ENCODE results near the gene LRRC57.

DNA sequence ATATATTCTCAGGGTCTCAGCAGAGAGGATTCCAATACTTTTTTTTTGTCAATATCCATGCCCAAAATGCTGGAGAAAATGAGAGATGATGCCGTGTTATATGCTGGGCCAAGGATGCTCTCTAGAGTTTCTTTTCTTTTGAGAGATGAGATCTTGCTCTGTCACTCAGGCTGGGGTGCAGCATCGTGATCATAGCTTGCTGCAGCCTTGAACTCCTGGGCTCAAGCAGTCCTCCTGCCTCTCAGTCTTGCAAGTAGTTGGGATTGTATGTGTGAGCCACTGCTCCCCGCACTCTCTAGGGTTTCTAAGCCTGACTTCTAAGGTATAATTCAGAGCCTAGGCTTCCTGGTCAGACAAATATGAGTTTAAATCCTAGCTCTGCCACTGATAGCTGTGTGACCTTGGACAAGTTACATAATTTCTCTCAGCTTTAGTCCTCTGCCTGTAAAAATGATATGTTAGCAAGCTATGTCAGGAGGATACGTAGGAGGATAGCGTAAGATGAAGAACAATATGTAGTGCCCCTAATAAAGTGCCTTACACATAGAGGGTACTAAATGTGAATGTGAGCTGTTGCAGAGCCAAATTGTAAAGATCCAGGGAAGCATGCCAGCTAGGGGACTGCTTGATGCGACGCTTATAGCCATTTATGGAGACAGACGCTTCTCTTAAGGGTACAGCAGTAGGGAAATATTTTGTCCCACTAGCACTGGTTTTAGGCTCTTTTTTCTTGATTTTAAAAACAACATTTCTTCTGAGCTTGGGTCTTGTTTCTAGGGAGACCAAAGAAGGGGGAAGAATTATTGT, 34.2 kb upstream of the LRRC57 start:
- TF ChIP-seq, protein P1, sequence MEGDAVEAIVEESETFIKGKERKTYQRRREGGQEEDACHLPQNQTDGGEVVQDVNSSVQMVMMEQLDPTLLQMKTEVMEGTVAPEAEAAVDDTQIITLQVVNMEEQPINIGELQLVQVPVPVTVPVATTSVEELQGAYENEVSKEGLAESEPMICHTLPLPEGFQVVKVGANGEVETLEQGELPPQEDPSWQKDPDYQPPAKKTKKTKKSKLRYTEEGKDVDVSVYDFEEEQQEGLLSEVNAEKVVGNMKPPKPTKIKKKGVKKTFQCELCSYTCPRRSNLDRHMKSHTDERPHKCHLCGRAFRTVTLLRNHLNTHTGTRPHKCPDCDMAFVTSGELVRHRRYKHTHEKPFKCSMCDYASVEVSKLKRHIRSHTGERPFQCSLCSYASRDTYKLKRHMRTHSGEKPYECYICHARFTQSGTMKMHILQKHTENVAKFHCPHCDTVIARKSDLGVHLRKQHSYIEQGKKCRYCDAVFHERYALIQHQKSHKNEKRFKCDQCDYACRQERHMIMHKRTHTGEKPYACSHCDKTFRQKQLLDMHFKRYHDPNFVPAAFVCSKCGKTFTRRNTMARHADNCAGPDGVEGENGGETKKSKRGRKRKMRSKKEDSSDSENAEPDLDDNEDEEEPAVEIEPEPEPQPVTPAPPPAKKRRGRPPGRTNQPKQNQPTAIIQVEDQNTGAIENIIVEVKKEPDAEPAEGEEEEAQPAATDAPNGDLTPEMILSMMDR (IDR thresholded peaks at IDR 0.05; ENCODE audit: low read depth, low read length): no peak
- TF ChIP-seq, protein P2, sequence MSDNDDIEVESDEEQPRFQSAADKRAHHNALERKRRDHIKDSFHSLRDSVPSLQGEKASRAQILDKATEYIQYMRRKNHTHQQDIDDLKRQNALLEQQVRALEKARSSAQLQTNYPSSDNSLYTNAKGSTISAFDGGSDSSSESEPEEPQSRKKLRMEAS (IDR thresholded peaks at IDR 0.05; ENCODE audit: low read depth, low read length): no peak

All from NB4 (cell line).